ENCODE measurements around the gene PRKN.
"Not testable (repeated sequence)": the region's sequence is repeated elsewhere in the genome, so short reads cannot be mapped to it uniquely, and the experiment has no call there.

The PRKN gene

DNA sequence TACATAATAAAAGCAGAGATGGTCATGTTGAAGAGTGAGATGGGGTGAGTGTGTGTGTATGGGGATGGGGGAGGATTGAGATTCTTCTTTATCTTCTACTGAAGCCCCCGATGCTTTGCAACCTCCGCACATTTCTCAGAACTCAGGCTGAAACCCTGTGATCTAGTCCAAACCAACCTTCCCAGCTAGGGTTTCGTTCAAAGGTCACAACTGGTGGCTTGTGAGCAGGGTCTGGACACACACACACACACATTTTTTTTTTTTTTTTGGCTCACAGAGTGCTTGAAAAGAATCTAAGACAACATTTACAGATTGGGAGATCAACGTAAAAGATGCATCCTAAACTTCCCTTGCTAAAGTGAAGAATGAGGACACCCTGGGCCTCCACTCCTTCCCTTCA is 1228.7 kb downstream of the PRKN start:
- no peak overlapping the region for H2AFZ ChIP-seq (ENCODE audit: low read depth)
- no peak overlapping the region for H3K27ac ChIP-seq
- no peak for TF ChIP-seq CTCF (conservative IDR thresholded peaks at IDR 0.05; ENCODE audit: low read depth, low read length)
- H3K4me3 ChIP-seq (IDR thresholded peaks at IDR 0.05; ENCODE audit: insufficient read depth, low read depth, low read length) = no peak overlapping the region
- no peak overlapping the region for H3K4me2 ChIP-seq
- no peaks in the 10 kb centered on the region for H4K20me1 ChIP-seq (ENCODE audit: insufficient read depth)
- no peaks in the 10 kb centered on the region for H3K4me1 ChIP-seq (ENCODE audit: low read depth, poor library complexity, severe bottlenecking)
- H3K9ac ChIP-seq = no peak overlapping the region
- H3K36me3 ChIP-seq (ENCODE audit: insufficient read depth) = no peaks in the 10 kb centered on the region
- no peaks in the 10 kb centered on the region for H3K79me2 ChIP-seq (ENCODE audit: insufficient read depth, low read depth)
- H3K27me3 ChIP-seq (ENCODE audit: insufficient read depth, low read depth) = no peaks in the 10 kb centered on the region

GRCh38 chr6:161498359-161498758 is 1229.2 kb downstream of the PRKN start:
- Histone ChIP-seq H3K9ac (no peak overlapping the region), H2AFZ (ENCODE audit: low read depth) (no peak overlapping the region), H3K4me3 (IDR thresholded peaks at IDR 0.05; ENCODE audit: insufficient read depth, low read depth, low read length) (no peak overlapping the region), H3K27ac (no peak overlapping the region), H4K20me1 (ENCODE audit: insufficient read depth) (no peaks in the 10 kb centered on the region), H3K36me3 (ENCODE audit: insufficient read depth) (no peaks in the 10 kb centered on the region), H3K27me3 (ENCODE audit: insufficient read depth, low read depth) (no peaks in the 10 kb centered on the region), H3K79me2 (ENCODE audit: insufficient read depth, low read depth) (no peaks in the 10 kb centered on the region), H3K4me2 (no peak overlapping the region), H3K4me1 (ENCODE audit: low read depth, poor library complexity, severe bottlenecking) (no peaks in the 10 kb centered on the region)
- TF ChIP-seq CTCF (conservative IDR thresholded peaks at IDR 0.05; ENCODE audit: low read depth, low read length) = no peak

DNA sequence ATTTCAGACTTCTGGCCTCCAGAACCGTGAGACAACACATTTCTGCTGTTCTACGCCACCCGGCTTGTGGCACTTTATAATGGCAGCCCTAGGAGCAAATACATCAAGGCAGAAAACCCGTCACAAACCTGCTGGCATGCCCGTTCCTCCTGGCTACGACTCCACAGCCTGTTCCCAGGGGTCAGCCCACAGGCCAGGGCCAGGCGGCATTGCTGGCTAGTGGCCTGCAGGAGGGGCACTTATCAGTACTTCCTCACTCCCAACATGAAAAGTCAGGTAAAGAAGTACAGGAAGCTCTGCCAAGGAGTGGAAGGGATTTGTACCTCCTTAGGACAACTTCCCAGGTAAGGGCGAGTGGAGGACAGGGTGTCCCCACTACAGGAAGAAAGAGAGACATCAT is 1230.6 kb downstream of the PRKN start:
- no peak overlapping the region for H2AFZ ChIP-seq (ENCODE audit: low read depth)
- no peaks in the 10 kb centered on the region for H3K79me2 ChIP-seq (ENCODE audit: insufficient read depth, low read depth)
- no peak overlapping the region for H3K9ac ChIP-seq
- no peaks in the 10 kb centered on the region for H4K20me1 ChIP-seq (ENCODE audit: insufficient read depth)
- no peaks in the 10 kb centered on the region for H3K4me1 ChIP-seq (ENCODE audit: low read depth, poor library complexity, severe bottlenecking)
- H3K27ac ChIP-seq = no peak overlapping the region
- no peaks in the 10 kb centered on the region for H3K36me3 ChIP-seq (ENCODE audit: insufficient read depth)
- no peaks in the 10 kb centered on the region for H3K27me3 ChIP-seq (ENCODE audit: insufficient read depth, low read depth)
- H3K4me2 ChIP-seq = no peak overlapping the region
- no peak for TF ChIP-seq CTCF (conservative IDR thresholded peaks at IDR 0.05; ENCODE audit: low read depth, low read length)
- H3K4me3 ChIP-seq (IDR thresholded peaks at IDR 0.05; ENCODE audit: insufficient read depth, low read depth, low read length) = no peak overlapping the region

GRCh38 chr6:161496271-161496670 is 1231.3 kb downstream of the PRKN start:
- not testable (repeated sequence) for H3K4me1 ChIP-seq (ENCODE audit: low read depth, poor library complexity, severe bottlenecking); H3K4me3 ChIP-seq (IDR thresholded peaks at IDR 0.05; ENCODE audit: insufficient read depth, low read depth, low read length); H3K27ac ChIP-seq; H3K79me2 ChIP-seq (ENCODE audit: insufficient read depth, low read depth); H3K9ac ChIP-seq; H3K36me3 ChIP-seq (ENCODE audit: insufficient read depth); H4K20me1 ChIP-seq (ENCODE audit: insufficient read depth); H2AFZ ChIP-seq (ENCODE audit: low read depth); H3K4me2 ChIP-seq; H3K27me3 ChIP-seq (ENCODE audit: insufficient read depth, low read depth)

DNA sequence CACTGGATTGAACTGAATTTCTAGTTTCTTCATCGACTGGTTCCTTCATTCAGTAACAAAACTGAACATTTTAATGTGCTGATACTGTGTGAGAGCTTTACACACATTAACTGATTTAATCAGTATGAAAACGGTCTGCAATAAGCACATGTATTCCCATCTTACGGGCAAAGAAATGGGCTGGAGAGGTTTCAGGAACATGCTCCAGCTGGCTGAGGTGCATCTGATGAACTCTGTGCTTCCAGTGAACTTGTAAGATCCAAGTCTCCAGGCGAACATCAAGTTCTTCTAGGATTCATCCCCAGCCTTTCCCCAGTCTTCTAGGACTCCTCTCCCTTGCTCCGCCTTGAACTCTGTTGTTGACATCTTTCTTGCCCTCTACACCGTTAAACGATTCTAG is 1233.0 kb downstream of the PRKN start:
- Histone ChIP-seq H3K4me2 (no peak overlapping the region), H3K4me1 (ENCODE audit: low read depth, poor library complexity, severe bottlenecking) (no peaks in the 10 kb centered on the region), H4K20me1 (ENCODE audit: insufficient read depth) (no peaks in the 10 kb centered on the region), H3K27me3 (ENCODE audit: insufficient read depth, low read depth) (no peaks in the 10 kb centered on the region), H3K36me3 (ENCODE audit: insufficient read depth) (no peaks in the 10 kb centered on the region), H3K9ac (no peak overlapping the region), H3K79me2 (ENCODE audit: insufficient read depth, low read depth) (no peaks in the 10 kb centered on the region), H3K4me3 (IDR thresholded peaks at IDR 0.05; ENCODE audit: insufficient read depth, low read depth, low read length) (no peak overlapping the region), H3K27ac (no peak overlapping the region), H2AFZ (ENCODE audit: low read depth) (no peak overlapping the region)
- no peak for TF ChIP-seq CTCF (conservative IDR thresholded peaks at IDR 0.05; ENCODE audit: low read depth, low read length)
